AG08395 (cell line): Measurements from ENCODE around the gene PIEZO2.
"Not testable (repeated sequence)": the region's sequence is repeated elsewhere in the genome, so short reads cannot be mapped to it uniquely, and the experiment has no call there.

Experiments used
- DNase-seq: peaks from one replicate; pipeline ENCODE4 v3.0.0; 2012; ENCODE audit warnings: mixed read lengths, low spot score

The PIEZO2 gene

GRCh38 chr18:10973567-10974203, 175.7 kb downstream of the PIEZO2 start:
- DNase-seq = peak; percentile 5

DNA sequence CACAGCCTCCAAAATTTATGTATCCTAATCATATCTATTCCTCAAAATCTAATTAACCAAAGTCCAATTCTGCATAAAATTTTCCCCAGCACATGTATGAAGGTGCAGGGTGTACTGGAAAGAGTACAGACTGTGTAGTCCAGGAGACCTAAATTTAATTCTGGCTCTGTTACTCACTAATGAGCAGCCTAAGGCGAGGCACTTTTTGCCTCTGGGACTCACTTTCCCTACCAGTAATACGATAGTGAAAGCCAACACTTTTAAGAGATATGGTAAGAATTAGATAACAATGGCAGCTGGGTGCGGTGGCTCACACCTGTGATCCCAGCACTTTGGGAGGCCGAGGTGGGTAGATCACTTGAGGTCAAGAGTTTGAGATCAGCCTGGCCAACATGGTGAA, 177.7 kb downstream of the PIEZO2 start:
- DNase-seq = no peak

GRCh38 chr18:10965119-10965518, 184.2 kb downstream of the PIEZO2 start:
- DNase-seq = no peak

DNA sequence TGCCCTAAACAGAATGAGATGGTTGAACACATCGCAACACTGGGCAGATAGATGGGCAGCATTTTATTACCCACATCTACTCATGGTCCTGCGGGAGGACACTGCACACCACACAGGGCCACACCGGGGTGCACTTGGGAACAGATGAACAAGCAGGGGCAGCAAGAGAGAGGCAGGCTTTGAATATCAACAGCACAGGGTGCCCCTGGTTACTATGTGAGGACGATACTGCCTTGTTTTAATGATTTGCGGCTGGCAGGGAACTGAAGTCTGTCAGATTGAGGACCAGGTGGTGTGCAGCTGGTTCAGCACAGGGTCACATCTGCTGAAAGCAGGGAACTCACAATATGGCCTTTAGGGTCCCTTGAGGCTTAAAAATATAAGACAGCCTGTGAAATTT, 195.7 kb downstream of the PIEZO2 start:
- no peak for DNase-seq

GRCh38 chr18:10951631-10952544, 197.5 kb downstream of the PIEZO2 start:
- no peak for DNase-seq

DNA sequence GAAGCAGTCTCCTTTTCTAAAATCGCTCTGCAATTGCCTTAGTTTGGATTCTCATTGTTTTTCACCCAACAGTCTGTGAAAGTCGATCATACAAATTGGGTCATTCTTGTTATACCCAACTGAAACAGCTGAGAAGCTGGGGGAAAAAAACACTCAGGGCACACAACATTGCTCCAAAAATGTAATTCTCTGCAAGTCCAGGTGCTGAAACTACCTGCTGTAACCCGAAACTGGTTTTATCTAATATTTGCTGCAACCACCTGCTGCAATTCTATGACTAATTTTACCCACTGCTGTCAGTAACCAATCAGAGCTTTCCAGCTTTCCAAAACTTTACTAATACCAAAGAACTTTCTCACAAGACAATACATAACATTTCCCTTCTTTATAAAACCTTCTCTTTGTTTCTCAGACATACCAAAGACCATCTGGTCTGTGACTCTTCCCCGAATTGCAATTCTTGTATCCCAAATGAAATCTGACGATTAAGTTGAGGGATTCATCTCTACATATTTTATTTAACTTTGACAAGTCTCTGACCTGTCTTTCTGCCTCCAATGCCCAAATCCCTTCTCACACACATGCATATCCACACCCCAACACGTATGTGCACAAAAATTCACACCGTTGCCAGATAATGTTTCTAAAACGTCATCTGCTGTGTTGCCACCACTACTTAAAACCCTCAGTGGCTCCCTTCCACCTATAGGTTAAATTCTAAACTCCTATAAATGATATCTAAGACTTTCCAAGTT, 198.3 kb downstream of the PIEZO2 start:
- no peak for DNase-seq

- no peak for DNase-seq
These were observed 199.1 kb downstream of the PIEZO2 start for GRCh38 chr18:10950080-10950875.

GRCh38 chr18:10949655-10950054, 199.7 kb downstream of the PIEZO2 start:
- no peak for DNase-seq

- DNase-seq = no peak
These were observed 200.9 kb downstream of the PIEZO2 start for GRCh38 chr18:10948421-10948820.

DNA sequence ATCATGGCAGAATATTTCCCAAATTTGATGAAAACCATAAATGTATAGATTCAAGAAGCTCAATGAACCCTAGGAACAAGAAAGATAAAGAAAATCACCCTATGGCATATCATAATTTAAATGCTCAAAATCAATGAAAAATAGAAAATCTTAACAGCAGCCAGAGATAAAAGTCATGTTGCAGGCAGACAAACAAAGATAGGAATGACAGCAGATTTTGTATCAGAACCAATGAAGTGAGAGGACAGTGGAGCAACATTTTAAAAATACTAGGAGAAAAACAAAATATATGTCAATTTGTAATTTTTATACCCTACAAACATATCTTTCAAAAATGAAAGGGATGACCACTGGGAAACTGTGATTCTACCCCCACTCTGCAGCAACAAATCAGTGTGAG, 203.3 kb downstream of the PIEZO2 start:
- no peak for DNase-seq

- DNase-seq = no peak
These were observed 206.4 kb downstream of the PIEZO2 start for GRCh38 chr18:10942998-10943397.

DNA sequence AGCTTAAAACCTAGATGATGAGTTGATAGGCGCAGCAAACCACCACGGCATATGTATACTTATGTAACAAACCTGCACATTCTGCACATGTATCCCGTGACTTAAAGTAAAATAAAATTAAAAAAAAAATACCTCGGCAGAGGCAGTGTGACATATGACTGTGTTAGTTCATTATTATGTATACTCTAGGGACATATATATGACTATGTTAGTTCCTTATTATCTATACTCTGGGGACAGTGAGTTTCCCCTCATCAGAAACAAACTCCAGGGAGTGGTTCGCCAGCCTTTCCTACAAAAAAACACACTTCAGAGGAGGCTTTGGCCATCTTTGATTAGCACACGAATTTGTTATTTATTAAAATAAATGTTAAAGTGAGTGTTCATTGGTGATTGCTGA, 209.5 kb downstream of the PIEZO2 start:
- DNase-seq = no peak

DNA sequence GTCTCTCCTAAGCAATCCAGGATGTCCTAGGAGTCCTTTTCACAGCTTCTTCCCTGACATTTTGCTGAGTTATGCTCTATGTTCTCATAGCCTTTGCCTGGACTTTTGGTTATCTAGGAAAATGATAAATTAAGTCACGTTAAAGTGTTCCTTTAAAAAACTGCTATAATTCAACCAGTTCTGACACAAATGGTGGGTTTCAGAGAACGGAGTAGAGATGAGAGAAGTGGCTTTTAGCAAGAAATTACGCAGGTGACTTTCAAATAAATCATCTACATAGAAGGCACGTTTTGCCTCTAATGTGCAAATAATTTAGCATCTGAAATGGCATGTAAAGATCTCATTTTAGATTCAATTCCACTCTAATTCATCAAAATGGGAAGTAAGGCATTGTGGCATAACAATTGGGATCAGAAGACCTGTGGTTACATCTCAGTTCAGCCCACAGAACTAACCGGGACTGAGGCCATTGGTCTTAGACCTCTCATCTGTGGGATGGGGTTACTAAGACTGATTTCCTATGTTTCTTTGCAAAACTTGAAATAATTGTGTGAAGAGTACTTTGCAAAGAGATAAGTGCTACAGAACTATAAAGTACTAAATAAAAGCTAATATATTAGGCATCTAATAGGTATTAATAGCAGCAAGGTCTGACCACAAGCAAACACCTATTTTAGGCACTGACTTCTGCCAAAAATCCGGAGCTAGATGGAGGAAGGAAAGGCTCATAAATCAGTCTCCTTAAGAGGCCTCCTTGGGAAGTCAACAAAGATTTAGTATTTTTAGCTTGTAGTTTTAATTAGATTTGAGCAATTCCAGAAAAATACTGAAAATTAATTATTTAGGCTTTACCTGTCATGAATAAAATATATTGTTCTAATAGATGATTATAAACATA, 211.4 kb downstream of the PIEZO2 start:
- DNase-seq = no peak

DNA sequence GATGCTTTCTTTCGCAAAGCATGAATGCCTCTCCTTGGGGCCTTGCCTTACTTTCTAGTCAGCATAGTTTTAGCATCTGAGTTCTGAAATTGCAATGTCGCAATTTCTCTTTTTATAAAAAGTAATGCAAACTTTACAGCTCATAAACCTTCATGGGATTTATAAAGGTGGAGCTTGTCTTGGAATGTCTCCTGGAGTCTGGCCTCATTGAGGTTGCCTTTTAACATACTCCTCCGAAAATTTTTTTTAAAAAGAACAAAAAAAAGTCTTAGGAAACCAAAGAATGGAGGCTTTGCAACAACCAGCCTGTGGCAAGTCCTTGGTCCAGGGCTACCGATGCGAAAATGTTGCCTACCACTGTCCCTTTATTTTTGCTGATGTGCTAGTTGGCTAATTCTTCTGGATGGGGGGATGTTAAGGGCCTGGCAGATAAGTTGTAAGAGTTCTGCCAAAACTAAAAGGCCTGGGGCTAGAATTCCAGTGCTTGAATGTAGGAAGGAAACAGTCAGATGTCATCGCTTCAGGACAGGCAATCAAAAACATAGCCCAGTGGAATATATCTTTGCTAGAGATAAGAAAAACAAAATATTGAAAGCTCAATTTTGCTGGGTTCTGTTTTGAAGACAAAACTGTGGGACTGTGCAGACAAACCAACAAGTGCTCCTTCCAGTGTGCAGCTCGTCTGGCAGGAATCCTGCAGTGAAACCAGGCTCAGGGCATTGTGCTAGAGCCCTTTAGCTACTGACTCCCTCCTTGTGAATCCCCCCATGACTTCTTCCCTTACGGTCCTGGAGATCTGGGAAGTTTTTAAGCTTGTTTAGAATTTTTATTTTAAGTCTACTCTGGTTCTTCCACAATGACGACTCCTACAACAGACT, 213.0 kb downstream of the PIEZO2 start:
- no peak for DNase-seq

DNA sequence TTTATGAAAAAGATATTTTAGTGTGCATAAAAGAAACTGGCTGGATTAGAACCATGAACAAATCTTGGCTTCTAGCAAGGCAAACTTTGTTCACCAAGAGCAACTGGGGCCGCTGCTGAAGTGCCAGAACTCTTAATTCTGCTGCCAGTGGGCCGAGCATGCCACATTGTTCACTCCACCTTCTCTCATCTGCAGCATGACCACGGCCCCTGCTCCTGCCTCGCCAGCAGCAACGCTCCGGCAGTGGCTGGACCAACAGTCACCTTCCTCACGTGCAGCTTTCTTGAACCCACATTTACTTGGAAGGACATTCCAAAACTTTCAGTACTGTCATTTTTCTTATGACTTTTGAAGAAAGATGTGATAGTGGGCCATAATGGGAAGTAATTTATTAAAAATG, 213.8 kb downstream of the PIEZO2 start:
- no peak for DNase-seq

DNA sequence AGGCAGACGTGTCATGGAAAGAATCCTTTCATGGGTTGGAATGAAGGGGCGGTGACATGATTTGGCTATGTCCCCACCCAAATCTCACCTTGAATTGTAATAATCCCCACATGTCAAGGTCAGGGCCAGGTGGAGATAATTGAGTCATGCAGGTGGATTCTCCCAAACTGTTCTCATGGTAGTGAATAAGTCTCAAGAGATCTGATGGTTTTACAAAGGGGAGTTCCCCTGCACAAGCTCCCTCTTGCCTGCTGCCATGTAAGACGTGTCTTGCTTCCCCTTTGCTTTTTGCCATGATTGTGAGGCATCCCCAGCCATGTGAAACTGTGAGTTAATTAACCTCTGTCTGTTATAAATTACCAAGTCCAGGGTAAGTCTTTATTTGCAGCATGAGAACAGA, 215.7 kb downstream of the PIEZO2 start:
- not testable (repeated sequence) for DNase-seq

DNA sequence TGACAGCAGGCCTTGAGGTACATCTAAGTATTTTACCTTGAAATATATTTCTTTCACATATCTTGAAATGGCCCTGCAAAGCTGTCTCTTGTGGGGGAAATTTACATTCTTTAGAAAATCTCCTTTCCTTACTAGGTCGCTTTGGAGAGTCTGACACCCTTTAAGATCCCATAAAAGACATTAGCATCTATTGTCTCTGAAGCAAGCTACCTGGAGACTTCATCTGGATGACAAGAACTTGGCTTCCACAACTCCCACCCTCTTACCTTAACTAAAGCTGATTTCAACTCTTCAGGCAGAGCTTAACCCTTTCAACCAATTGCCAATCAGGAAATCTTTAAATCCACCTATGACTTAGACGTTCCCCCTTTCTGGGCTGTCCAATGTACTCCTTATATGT, 219.3 kb downstream of the PIEZO2 start:
- DNase-seq = no peak

- no peak for DNase-seq
These were observed 220.5 kb downstream of the PIEZO2 start for GRCh38 chr18:10928772-10929373.

GRCh38 chr18:10928011-10928771, 221.2 kb downstream of the PIEZO2 start:
- no peak for DNase-seq
